Transverse colon (tissue), 4 donors: ENCODE measurements around the gene PECR. TPM values are rescaled to one million over a fixed set of nuclear protein-coding genes. Genes with fewer than 3 reads are reported as not detected.

Experiments used
- DNase-seq: peaks from one replicate; pipeline ENCODE4 v3.0.0-alpha.2; 2019
- H3K27ac ChIP-seq, 4 donors: fragments of 200-600 bp; sonication (generic); 2 replicates each; pipeline ENCODE4 v1.5.1; 2016 to 2018; ENCODE audit warnings: inconsistent platforms in 4 of 4
- H3K27me3 ChIP-seq: fragments of 200-600 bp; sonication (generic); 2 replicates; pipeline ENCODE4 v1.5.1; 2017; ENCODE audit warnings: inconsistent platforms
- H3K36me3 ChIP-seq, 4 donors: fragments of 200-600 bp; sonication (generic); 2 replicates each; pipeline ENCODE4 v1.5.1; 2017 to 2019; ENCODE audit warnings: inconsistent platforms in 4 of 4
- H3K4me1 ChIP-seq, 4 donors: fragments of 200-600 bp; sonication (generic); 2 replicates each; pipeline ENCODE4 v1.5.1; 2017 to 2020; ENCODE audit warnings: inconsistent platforms in 4 of 4
- H3K4me3 ChIP-seq, 4 donors: fragments of 200-600 bp; sonication (generic); 1 replicate in 1 of 4; 2 replicates in 3 of 4; pipeline versions ENCODE4 v1.5.1 to v1.6.1; 2017 to 2019; ENCODE audit warnings: inconsistent platforms in 4 of 4
- H3K9me3 ChIP-seq, 2 donors: fragments of 200-600 bp; sonication (generic); 2 replicates each; pipeline ENCODE4 v1.5.1; 2017 to 2019; ENCODE audit warnings: inconsistent platforms in 2 of 2
- CTCF ChIP-seq, 5 experiments: fragments of 200-600 bp in 3 of 5; fragments of 450-650 bp in 2 of 5; sonication (generic) in 3 of 5; IDR thresholded peaks; 1 replicate in 2 of 5; 2 replicates in 3 of 5; pipeline ENCODE4 v1.5.1; 2016 to 2017; ENCODE audit warnings: antibody characterized with exemption in 5 of 5, inconsistent platforms in 3 of 5, mild to moderate bottlenecking in 2 of 5, moderate library complexity in 1 of 5
- EP300 ChIP-seq: sonication (generic); formaldehyde crosslinking; IDR thresholded peaks from one replicate; pipeline ENCODE4 v1.6.1; 2017; ENCODE audit warnings: antibody characterized with exemption, low read depth
- POLR2A ChIP-seq: fragments of 450-650 bp; IDR thresholded peaks from one replicate; pipeline ENCODE4 v1.6.1; 2016; ENCODE audit warnings: antibody characterized with exemption, mild to moderate bottlenecking, moderate library complexity
- POLR2AphosphoS5 ChIP-seq, 3 donors: sonication (generic); formaldehyde crosslinking; IDR thresholded peaks; one replicate each; pipeline ENCODE4 v1.6.1; 2016; ENCODE audit warnings: antibody characterized with exemption in 3 of 3
- WGBS, 2 donors: methylation state at CpG; one replicate each; pipeline ENCODE4 v1.1.5; 2018; ENCODE audit warnings: low coverage in 1 of 2; 5-methylcytosine and 5-hydroxymethylcytosine counted together
- in situ Hi-C, 4 donors: fragments of 200-750 bp; cut with MboI; loops; one replicate each; pipeline versions ENCODE4 v1.15.0 to v1.15.1; 2017; ENCODE audit warnings: low sequenced_read_pairs in 3 of 4, low pct_ligation_motif_present in 1 of 4, low pct_unique_long_range_greater_than_20kb in 1 of 4
- intact Hi-C: fragments of 100-400 bp; cut with DNase I; formaldehyde crosslinking; loops from one replicate; pipeline ENCODE4 v1.15.1; 2023; ENCODE audit warnings: low total_unique reads
- total RNA-seq, 4 donors: library from RNA; depleted of rRNA; stranded (reverse); fragments of >200 nt; gene quantifications; one replicate each; pipeline ENCODE4 v1.1.0, GENCODE V29; 2016

PECR gene
- total RNA-seq, 4 donors from 2014 or later, result 10.3 to 137 (median 25.8) TPM

GRCh38 chr2:216064014-216064630 is 17.5 kb downstream of the PECR start:
- WGBS, 2 donors, result 80 to 89% methylated on average over 2 of the region's 2 CpGs
- H3K36me3 ChIP-seq, result peaks cover 0 to 6% (median 0%) of the 10 kb centered on the region in 4 donors
- no peak overlapping the region for H3K27ac ChIP-seq
- H3K27me3 ChIP-seq, result no peaks in the 10 kb centered on the region
- TF ChIP-seq CTCF (IDR thresholded peaks at IDR 0.05) (no peak), EP300 (no peak), POLR2A (no peak), POLR2AphosphoS5 (IDR thresholded peaks at IDR 0.05) (no peak)
- no peaks in the 10 kb centered on the region for H3K9me3 ChIP-seq
- no peak for DNase-seq
- intact Hi-C loops, result no loop called here
- no peak overlapping the region for H3K4me3 ChIP-seq
- in situ Hi-C loops, result no loop called here
- H3K4me1 ChIP-seq, result no peaks in the 10 kb centered on the region

- no peak overlapping the region for H3K27ac ChIP-seq
- H3K4me1 ChIP-seq, result peaks cover 4 to 24% (median 9%) of the 10 kb centered on the region in 4 donors
- no peak for TF ChIP-seq EP300
- TF ChIP-seq POLR2AphosphoS5 (IDR thresholded peaks at IDR 0.05), result no peak
- peak in 2 of 5 experiments; percentile 14 to 19 for TF ChIP-seq CTCF (IDR thresholded peaks at IDR 0.05)
- no peak for TF ChIP-seq POLR2A
- no peaks in the 10 kb centered on the region for H3K9me3 ChIP-seq
- no peak overlapping the region for H3K4me3 ChIP-seq
- no peaks in the 10 kb centered on the region for H3K27me3 ChIP-seq
- in situ Hi-C loops, result no loop called here
- no peak for DNase-seq
- 94 to 98% methylated on average over 5 of the region's 5 CpGs for WGBS, 2 donors
- no peaks in the 10 kb centered on the region for H3K36me3 ChIP-seq
- intact Hi-C loops, result no loop called here
Measured at GRCh38 chr2:216059233-216059834, 22.3 kb downstream of the PECR start.

GRCh38 chr2:216057688-216058193 is 23.9 kb downstream of the PECR start:
- WGBS, 2 donors, result 34 to 44% methylated on average over 6 of the region's 7 CpGs
- no peaks in the 10 kb centered on the region for H3K9me3 ChIP-seq
- in situ Hi-C loops, result no loop called here
- H3K27ac ChIP-seq, result peak overlapping the region; percentile 74 to 82 (median 80)
- no peaks in the 10 kb centered on the region for H3K36me3 ChIP-seq
- peak overlapping the region in 1 of 4 donors; percentile 41 for H3K4me3 ChIP-seq
- intact Hi-C loops, result no loop called here
- H3K27me3 ChIP-seq, result no peaks in the 10 kb centered on the region
- DNase-seq, result peak; percentile 64
- peaks cover 4 to 24% (median 9%) of the 10 kb centered on the region in 4 donors for H3K4me1 ChIP-seq
- peak; percentile 45 for TF ChIP-seq POLR2A
- peak in 1 of 5 experiments; percentile 16 for TF ChIP-seq CTCF (IDR thresholded peaks at IDR 0.05)
- TF ChIP-seq EP300, result no peak
- peak in 1 of 3 donors; percentile 51 for TF ChIP-seq POLR2AphosphoS5 (IDR thresholded peaks at IDR 0.05)

GRCh38 chr2:216056739-216057138 is 24.9 kb downstream of the PECR start:
- H3K4me3 ChIP-seq, result no peak overlapping the region
- H3K27me3 ChIP-seq, result no peaks in the 10 kb centered on the region
- peak in 1 of 3 donors; percentile 46 for TF ChIP-seq POLR2AphosphoS5 (IDR thresholded peaks at IDR 0.05)
- TF ChIP-seq EP300, result no peak
- DNase-seq, result no peak
- H3K27ac ChIP-seq, result peak overlapping the region; percentile 74 to 82 (median 80)
- peaks cover 4 to 24% (median 9%) of the 10 kb centered on the region in 4 donors for H3K4me1 ChIP-seq
- intact Hi-C loops (no loop called here), in situ Hi-C loops (no loop called here)
- no peaks in the 10 kb centered on the region for H3K36me3 ChIP-seq
- no peaks in the 10 kb centered on the region for H3K9me3 ChIP-seq
- WGBS, 2 donors, result 34 to 49% methylated on average over 3 of the region's 3 CpGs
